OCI-LY7 (cell line): ENCODE measurements around the gene CELF1. TPM values are rescaled to one million over a fixed set of nuclear protein-coding genes. Genes with fewer than 3 reads are reported as not detected.

ENCODE experiments used
- small RNA-seq: library from RNA; depleted of rRNA; stranded (forward); fragments of <200 nt; gene quantifications from one replicate; pipeline ENCODE3, GENCODE V24; 2014
- total RNA-seq, 2 experiments: library from RNA; depleted of rRNA in 1 of 2; stranded (reverse); fragments of >200 nt in 1 of 2; shearing (Covaris generic) in 1 of 2; gene quantifications; 2 replicates each; pipeline ENCODE4 v1.2.3, GENCODE V29; 2014 to 2022

CELF1 gene
- total RNA-seq, 2 experiments from 2014 or later: 87.4 to 143 TPM

Small RNA genes within 50 kb of the gene (small RNA-seq; reads per million reads assigned to genes)
- gene RN7SL652P (not detected), gene RNU5E-10P (0.99 reads per million, percentile 48 among the genes with 10 or more reads in this experiment)

Other genes starting within 250 kb of the CELF1 start
- 0.10 and 0.25 TPM in 2 replicates for gene MYBPC3, start 200.4 kb downstream of the CELF1 start, total RNA-seq (2014; rRNA removed; shearing (Covaris generic))
- 0.18 and 0.29 TPM in 2 replicates for gene MYBPC3, start 200.4 kb downstream of the CELF1 start, total RNA-seq (2022)
- gene SPI1, start 174.6 kb downstream of the CELF1 start, total RNA-seq (2014; rRNA removed; shearing (Covaris generic)): 48.9 and 79.6 TPM in 2 replicates
- gene SPI1, start 174.6 kb downstream of the CELF1 start, total RNA-seq (2022): 71.2 and 73.3 TPM in 2 replicates
- gene SLC39A13, start 144.5 kb downstream of the CELF1 start, total RNA-seq (2014; rRNA removed; shearing (Covaris generic)): 31.6 and 31.8 TPM in 2 replicates
- gene SLC39A13, start 144.5 kb downstream of the CELF1 start, total RNA-seq (2022): 30.5 and 33.9 TPM in 2 replicates
- gene PSMC3, start 126.7 kb downstream of the CELF1 start, total RNA-seq (2014; rRNA removed; shearing (Covaris generic)): 122 and 135 TPM in 2 replicates
- gene PSMC3, start 126.7 kb downstream of the CELF1 start, total RNA-seq (2022): 127 and 144 TPM in 2 replicates
- 0.26 TPM in 1 of 2 replicates, not detected in the other for gene RAPSN, start 104.0 kb downstream of the CELF1 start, total RNA-seq (2014; rRNA removed; shearing (Covaris generic))
- gene RAPSN, start 104.0 kb downstream of the CELF1 start, total RNA-seq (2022): not detected in 2 replicates
- gene PTPMT1, start 12.5 kb upstream of the CELF1 start, total RNA-seq (2014; rRNA removed; shearing (Covaris generic)): 52.6 and 62.8 TPM in 2 replicates
- 27.6 TPM in 2 replicates for gene PTPMT1, start 12.5 kb upstream of the CELF1 start, total RNA-seq (2022)
- gene KBTBD4, start 25.8 kb upstream of the CELF1 start, total RNA-seq (2014; rRNA removed; shearing (Covaris generic)): 25.2 and 25.8 TPM in 2 replicates
- 18.4 and 18.6 TPM in 2 replicates for gene KBTBD4, start 25.8 kb upstream of the CELF1 start, total RNA-seq (2022)
- gene NDUFS3, start 25.9 kb upstream of the CELF1 start, total RNA-seq (2014; rRNA removed; shearing (Covaris generic)): 73.9 and 92.7 TPM in 2 replicates
- gene NDUFS3, start 25.9 kb upstream of the CELF1 start, total RNA-seq (2022): 122 and 135 TPM in 2 replicates
- 0.22 and 0.85 TPM in 2 replicates for gene FAM180B, start 33.5 kb upstream of the CELF1 start, total RNA-seq (2014; rRNA removed; shearing (Covaris generic))
- 0.23 and 0.26 TPM in 2 replicates for gene FAM180B, start 33.5 kb upstream of the CELF1 start, total RNA-seq (2022)
- gene C1QTNF4, start 41.3 kb upstream of the CELF1 start, total RNA-seq (2014; rRNA removed; shearing (Covaris generic)): 3.6 TPM in 1 of 2 replicates, not detected in the other
- 0.30 TPM in 1 of 2 replicates, not detected in the other for gene C1QTNF4, start 41.3 kb upstream of the CELF1 start, total RNA-seq (2022)
- 43.6 and 64.8 TPM in 2 replicates for gene MTCH2, start 89.4 kb upstream of the CELF1 start, total RNA-seq (2014; rRNA removed; shearing (Covaris generic))
- gene MTCH2, start 89.4 kb upstream of the CELF1 start, total RNA-seq (2022): 112 and 119 TPM in 2 replicates
- 2.0 and 5.9 TPM in 2 replicates for gene AGBL2, start 162.2 kb upstream of the CELF1 start, total RNA-seq (2014; rRNA removed; shearing (Covaris generic))
- gene AGBL2, start 162.2 kb upstream of the CELF1 start, total RNA-seq (2022): 5.5 and 8.4 TPM in 2 replicates
- gene FNBP4, start 214.2 kb upstream of the CELF1 start, total RNA-seq (2014; rRNA removed; shearing (Covaris generic)): 103 and 123 TPM in 2 replicates
- 160 and 176 TPM in 2 replicates for gene FNBP4, start 214.2 kb upstream of the CELF1 start, total RNA-seq (2022)